CD14-positive monocyte (primary cell): ENCODE results near the gene TMEM117. TPM values are rescaled to one million over a fixed set of nuclear protein-coding genes. Genes with fewer than 3 reads are reported as not detected.

Source experiments
- DNase-seq, 3 donors: peaks; one replicate each; pipeline ENCODE4 v3.0.0-alpha.2; 2011 to 2022
- H2AFZ ChIP-seq: 2 replicates; pipeline ENCODE4 v1.6.0; 2012; ENCODE audit warnings: mild to moderate bottlenecking, low read depth, low read length, inconsistent platforms; ENCODE audit not compliant: insufficient read depth, poor library complexity, severe bottlenecking
- H3K27ac ChIP-seq, 2 donors: 1 replicate in 1 of 2; 2 replicates in 1 of 2; pipeline ENCODE4 v1.5.1; 2012 to 2013; ENCODE audit warnings: low read length in 2 of 2, control low read depth in 1 of 2, inconsistent platforms in 1 of 2, low read depth in 1 of 2, mild to moderate bottlenecking in 1 of 2
- H3K27me3 ChIP-seq, 2 donors: one replicate each; pipeline versions ENCODE4 v1.6.0 to v1.6.1; 2011 to 2013; ENCODE audit warnings: low read length in 2 of 2; ENCODE audit not compliant: control insufficient read depth in 2 of 2, insufficient read depth in 2 of 2
- H3K36me3 ChIP-seq, 2 donors: replicated peaks in 1 of 2; 1 replicate in 1 of 2; 2 replicates in 1 of 2; pipeline versions ENCODE4 v1.5.1 to v1.6.1; 2012 to 2013; ENCODE audit warnings: low read length in 2 of 2, control low read depth in 1 of 2, inconsistent platforms in 1 of 2, mild to moderate bottlenecking in 1 of 2; ENCODE audit not compliant: insufficient read depth in 2 of 2, control insufficient read depth in 1 of 2
- H3K4me1 ChIP-seq, 2 donors: 1 replicate in 1 of 2; 2 replicates in 1 of 2; pipeline versions ENCODE4 v1.5.1 to v1.6.1; 2012 to 2013; ENCODE audit warnings: low read length in 2 of 2, control low read depth in 1 of 2, inconsistent platforms in 1 of 2, mild to moderate bottlenecking in 1 of 2, moderate library complexity in 1 of 2; ENCODE audit not compliant: insufficient read depth in 2 of 2, control insufficient read depth in 1 of 2
- H3K4me2 ChIP-seq: replicated peaks from 2 replicates; pipeline ENCODE3; 2012; ENCODE audit warnings: low read length, moderate library complexity, mild to moderate bottlenecking; ENCODE audit not compliant: poor library complexity, severe bottlenecking; ENCODE audit errors: extremely low read depth
- H3K4me3 ChIP-seq, 3 experiments: fragments of 200-600 bp in 1 of 3; sonication (generic) in 1 of 3; replicated peaks in 1 of 3; 1 replicate in 2 of 3; 2 replicates in 1 of 3; pipeline ENCODE4 v1.5.1; 2011 to 2013; ENCODE audit warnings: low read length in 3 of 3, mild to moderate bottlenecking in 3 of 3, control low read depth in 2 of 3, low read depth in 2 of 3, inconsistent platforms in 1 of 3, moderate library complexity in 1 of 3
- H3K79me2 ChIP-seq: 2 replicates; pipeline ENCODE4 v1.6.0; 2012; ENCODE audit warnings: mild to moderate bottlenecking, control low read depth, inconsistent platforms, low read length, moderate library complexity; ENCODE audit not compliant: insufficient read depth
- H3K9ac ChIP-seq: 2 replicates; pipeline ENCODE4 v1.6.0; 2017; ENCODE audit warnings: low read length, mild to moderate bottlenecking; ENCODE audit not compliant: insufficient read depth, poor library complexity, severe bottlenecking
- H3K9me3 ChIP-seq, 2 donors: replicated peaks in 1 of 2; 1 replicate in 1 of 2; 2 replicates in 1 of 2; pipeline versions ENCODE4 v1.5.1 to v1.6.1; 2012 to 2013; ENCODE audit warnings: low read length in 2 of 2, control low read depth in 1 of 2; ENCODE audit not compliant: control insufficient read depth in 1 of 2, insufficient read depth in 1 of 2
- H4K20me1 ChIP-seq: 2 replicates; pipeline ENCODE4 v1.6.0; 2012; ENCODE audit warnings: mild to moderate bottlenecking, low read length, control low read depth, moderate library complexity; ENCODE audit not compliant: insufficient read depth
- H3K27ac Mint-ChIP-seq, 7 donors: one replicate each; pipeline ENCODE4 v1.8.0; 2020; ENCODE audit warnings: mild to moderate bottlenecking in 7 of 7, mixed read lengths in 7 of 7, moderate library complexity in 6 of 7, inconsistent platforms in 2 of 7
- H3K27me3 Mint-ChIP-seq, 3 donors: one replicate each; pipeline ENCODE4 v1.8.0; 2021 to 2022; ENCODE audit warnings: low read depth in 3 of 3, mild to moderate bottlenecking in 3 of 3, mixed read lengths in 3 of 3, moderate library complexity in 3 of 3, inconsistent platforms in 1 of 3
- H3K36me3 Mint-ChIP-seq, 2 donors: one replicate each; pipeline ENCODE4 v1.8.0; 2020; ENCODE audit warnings: mixed read lengths in 2 of 2, inconsistent platforms in 1 of 2, mild to moderate bottlenecking in 1 of 2
- H3K4me1 Mint-ChIP-seq: one replicate; pipeline ENCODE4 v1.8.0; 2020; ENCODE audit warnings: mild to moderate bottlenecking, mixed read lengths
- H3K4me3 Mint-ChIP-seq, 2 donors: one replicate each; pipeline ENCODE4 v1.8.0; 2020; ENCODE audit warnings: mild to moderate bottlenecking in 2 of 2, mixed read lengths in 2 of 2, moderate library complexity in 1 of 2
- H3K9me3 Mint-ChIP-seq, 7 donors: one replicate each; pipeline ENCODE4 v1.8.0; 2020 to 2022; ENCODE audit warnings: mixed read lengths in 7 of 7, mild to moderate bottlenecking in 6 of 7, moderate library complexity in 6 of 7, inconsistent platforms in 2 of 7
- CTCF ChIP-seq: fragments of 200-600 bp; IDR thresholded peaks from one replicate; pipeline ENCODE4 v1.8.0; 2022; ENCODE audit warnings: antibody characterized with exemption, mild to moderate bottlenecking
- WGBS: methylation state at CpG from one replicate; pipeline ENCODE4 v1.1.5; 2013; ENCODE audit warnings: missing lambda C conversion rate; ENCODE audit not compliant: insufficient coverage; 5-methylcytosine and 5-hydroxymethylcytosine counted together
- intact Hi-C, 2 donors: fragments of 100-400 bp; cut with micrococcal nuclease; formaldehyde crosslinking; loops; one replicate each; pipeline versions ENCODE4 v1.15.0 to v1.15.1; 2023
- polyA plus RNA-seq, 3 donors: library from polyadenylated mRNA; depleted of rRNA in 1 of 3; unstranded in 2 of 3; stranded (reverse) in 1 of 3; fragments of 300-500 nt in 2 of 3; fragments of >200 nt in 1 of 3; fragmentation: Illumina TruSeq in 2 of 3; gene quantifications; 1 replicate in 2 of 3; 2 replicates in 1 of 3; pipeline ENCODE4 v1.2.3, GENCODE V29; 2012 to 2021

The TMEM117 gene
- polyA plus RNA-seq, 3 donors, result 0.11 to 0.42 TPM; not detected in 1

DNA sequence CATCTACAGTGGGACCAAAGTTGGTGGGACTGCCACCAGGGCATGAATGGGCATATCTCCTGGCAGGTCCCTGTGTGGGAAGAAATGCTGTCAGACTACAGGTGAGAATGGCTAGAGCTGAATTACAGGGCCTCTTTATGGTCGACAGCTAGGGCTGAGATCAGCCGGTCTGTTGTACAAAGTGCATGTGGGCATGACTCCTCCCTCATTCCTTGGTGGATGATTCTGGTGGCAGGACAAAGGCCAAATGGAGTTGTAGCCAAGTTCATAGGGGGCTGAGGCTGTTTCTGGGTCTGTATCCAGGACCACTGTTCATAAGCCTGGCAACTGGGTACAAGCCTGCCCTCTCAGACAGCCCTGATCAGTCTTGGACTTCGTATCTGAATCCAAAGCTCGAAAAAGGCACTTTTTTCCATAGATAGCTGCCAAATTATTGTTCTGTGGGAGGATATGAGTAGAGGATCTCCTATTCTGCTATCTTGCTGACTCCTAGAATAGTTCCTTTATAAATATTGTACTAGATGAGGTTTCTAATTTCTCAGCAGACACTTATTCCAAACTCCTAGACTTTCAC, 460.8 kb downstream of the TMEM117 start:
- Histone ChIP-seq H3K27ac (no peak overlapping the region), H3K27me3 (no peaks in the 10 kb centered on the region), H3K79me2 (no peaks in the 10 kb centered on the region), H3K9ac (no peak overlapping the region), H3K36me3 (no peaks in the 10 kb centered on the region), H3K4me2 (no peak overlapping the region), H2AFZ (no peak overlapping the region), H3K4me3 (no peak overlapping the region), H3K9me3 (peaks cover 6 to 15% of the 10 kb centered on the region in 2 donors), H4K20me1 (no peaks in the 10 kb centered on the region), H3K4me1 (no peaks in the 10 kb centered on the region)
- DNase-seq, result no peak
- intact Hi-C loops, result no loop called here
- WGBS, result 93% methylated on average over 3 of the region's 4 CpGs
- Mint-ChIP-seq H3K27me3 (no peaks in the 10 kb centered on the region), H3K4me1 (no peaks in the 10 kb centered on the region), H3K36me3 (no peaks in the 10 kb centered on the region), H3K27ac (no peak overlapping the region), H3K9me3 (peaks cover 4 to 20% (median 10%) of the 10 kb centered on the region in 7 donors), H3K4me3 (no peak overlapping the region)
- TF ChIP-seq CTCF, result no peak

DNA sequence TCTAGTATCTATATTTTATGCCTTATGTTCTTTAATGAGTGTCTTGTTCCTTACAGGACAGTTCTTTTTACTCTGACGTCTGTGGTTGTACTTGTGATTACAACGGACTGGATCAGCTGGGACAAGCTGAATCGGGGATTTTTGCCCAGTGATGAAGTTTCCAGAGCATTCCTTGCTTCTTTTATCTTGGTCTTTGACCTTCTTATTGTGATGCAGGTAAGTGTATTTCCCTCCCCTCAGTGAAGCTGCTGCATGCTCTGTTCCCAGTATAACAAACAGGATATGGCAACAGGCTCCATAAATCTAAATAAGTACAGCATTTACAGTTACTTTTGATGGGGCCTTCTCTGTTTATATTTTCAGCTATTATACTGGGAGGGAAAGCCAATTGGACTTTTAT, 463.6 kb downstream of the TMEM117 start:
- H3K27me3 Mint-ChIP-seq, result no peaks in the 10 kb centered on the region
- Histone ChIP-seq H2AFZ (no peak overlapping the region), H3K27me3 (no peaks in the 10 kb centered on the region), H3K9ac (no peak overlapping the region), H3K4me3 (no peak overlapping the region), H4K20me1 (no peaks in the 10 kb centered on the region), H3K4me1 (no peaks in the 10 kb centered on the region), H3K27ac (no peak overlapping the region), H3K9me3 (peaks cover 16 to 23% of the 10 kb centered on the region in 2 donors), H3K4me2 (no peak overlapping the region), H3K36me3 (no peaks in the 10 kb centered on the region), H3K79me2 (no peaks in the 10 kb centered on the region)
- no peak overlapping the region for H3K4me3 Mint-ChIP-seq
- intact Hi-C loops, result no loop called here
- H3K36me3 Mint-ChIP-seq, result no peaks in the 10 kb centered on the region
- peaks cover 4 to 26% (median 14%) of the 10 kb centered on the region in 7 donors for H3K9me3 Mint-ChIP-seq
- no peak for TF ChIP-seq CTCF
- 96% methylated on average over 3 of the region's 3 CpGs for WGBS
- DNase-seq, result no peak
- no peaks in the 10 kb centered on the region for H3K4me1 Mint-ChIP-seq
- H3K27ac Mint-ChIP-seq, result no peak overlapping the region
